HCT116 (cell line): ENCODE measurements around the gene BNC2. TPM values are rescaled to one million over a fixed set of nuclear protein-coding genes. Genes with fewer than 3 reads are reported as not detected.

ENCODE experiments used
- ATAC-seq: fragments of 200-7000 bp; cut with Tn5 transposase; 2 replicates; pipeline ENCODE4 v1.9.1; 2020; ENCODE audit warnings: mild to moderate bottlenecking, moderate library complexity
- BruUV-seq: library from RNA; stranded (reverse); fragments of 400-500 nt; replicated peaks from 2 replicates; lab custom pipeline; 2021; lab: Mats Ljungman, UMichigan
- CTCF ChIA-PET: fragments of 300-600 bp; sonication (Branson Sonifier 250); formaldehyde crosslinking; loops from one replicate; lab custom pipeline; 2021; ENCODE audit warnings: antibody characterized with exemption; lab: Charles Lee
- POLR2A ChIA-PET: fragments of 300-600, 350-600 bp; sonication (Branson Sonifier 250); formaldehyde crosslinking; loops from one replicate; lab custom pipeline; 2021; ENCODE audit warnings: antibody characterized with exemption; lab: Charles Lee
- RAD21 ChIA-PET, 2 experiments: fragments of 300-600 bp; sonication (Branson Sonifier 250); formaldehyde crosslinking; loops; one replicate each; lab custom pipeline; 2023; ENCODE audit warnings: low total read pairs in 2 of 2; ENCODE audit not compliant: uncharacterized antibody in 2 of 2, unreplicated experiment in 2 of 2, low non-redundant PET in 1 of 2; lab: Charles Lee
- DNase-seq: peaks from one replicate; pipeline ENCODE4 v3.0.0-alpha.2; 2010; ENCODE audit warnings: low read depth, low spot score
- H2AFZ ChIP-seq: fragments of 200-600 bp; shearing (Covaris generic), sonication (generic); 2 replicates; pipeline ENCODE4 v1.6.1; 2017; ENCODE audit warnings: low read depth, mixed run types, mixed read lengths, antibody characterized with exemption, low read length; ENCODE audit not compliant: poor library complexity, severe bottlenecking
- H3K27ac ChIP-seq: 2 replicates; pipeline ENCODE4 v1.5.1; 2012; ENCODE audit warnings: low read depth, low read length
- H3K27me3 ChIP-seq: fragments of 200-600 bp; sonication (generic); 2 replicates; pipeline ENCODE4 v1.6.1; 2016; ENCODE audit warnings: mixed run types, low read length, mixed read lengths; ENCODE audit not compliant: insufficient read depth
- H3K36me3 ChIP-seq, 2 experiments: fragments of 200-500 bp in 1 of 2; fragments of 200-600 bp in 1 of 2; sonication (Bioruptor generic) in 1 of 2; sonication (generic) in 1 of 2; 2 replicates each; pipeline versions ENCODE4 v1.5.1 to v1.6.1; 2014 to 2016; ENCODE audit warnings: low read length in 2 of 2, inconsistent platforms in 1 of 2, mixed read lengths in 1 of 2, mixed run types in 1 of 2; ENCODE audit not compliant: insufficient read depth in 2 of 2, control insufficient read depth in 1 of 2
- H3K4me1 ChIP-seq, 2 experiments: fragments of 200-600 bp in 1 of 2; sonication (generic) in 1 of 2; 2 replicates each; pipeline versions ENCODE4 v1.5.1 to v1.6.1; 2012 to 2017; ENCODE audit warnings: low read length in 2 of 2, inconsistent platforms in 1 of 2, mild to moderate bottlenecking in 1 of 2, mixed read lengths in 1 of 2, mixed run types in 1 of 2, moderate library complexity in 1 of 2; ENCODE audit not compliant: insufficient read depth in 2 of 2, control insufficient read depth in 1 of 2
- H3K4me2 ChIP-seq: fragments of 200-600 bp; sonication (generic); 2 replicates; pipeline ENCODE4 v1.6.1; 2017; ENCODE audit warnings: mixed run types, low read length, mixed read lengths
- H3K4me3 ChIP-seq, 2 experiments: fragments of 200-600 bp in 1 of 2; sonication (generic) in 1 of 2; replicated peaks in 1 of 2; 2 replicates each; pipeline ENCODE4 v1.5.1; 2011 to 2016; ENCODE audit warnings: low read length in 2 of 2, control low read depth in 1 of 2, low read depth in 1 of 2, mild to moderate bottlenecking in 1 of 2, mixed read lengths in 1 of 2, mixed run types in 1 of 2
- H3K79me2 ChIP-seq: fragments of 200-600 bp; sonication (generic); 2 replicates; pipeline ENCODE4 v1.6.1; 2017; ENCODE audit warnings: mild to moderate bottlenecking, mixed run types, low read length, moderate library complexity, mixed read lengths; ENCODE audit not compliant: insufficient read depth
- H3K9ac ChIP-seq: fragments of 200-600 bp; sonication (generic); 2 replicates; pipeline ENCODE4 v1.6.1; 2016; ENCODE audit warnings: low read length, mixed read lengths
- H3K9me2 ChIP-seq: fragments of 200-600 bp; sonication (generic), shearing (Covaris generic); 2 replicates; pipeline ENCODE4 v1.6.1; 2017; ENCODE audit warnings: mixed run types, mild to moderate bottlenecking, moderate library complexity; ENCODE audit not compliant: insufficient read depth
- H3K9me3 ChIP-seq, 2 experiments: fragments of 200-500 bp in 1 of 2; fragments of 200-600 bp in 1 of 2; sonication (Bioruptor generic) in 1 of 2; sonication (generic) in 1 of 2; 2 replicates each; pipeline ENCODE4 v1.6.1; 2014 to 2017; ENCODE audit warnings: low read length in 2 of 2, mixed read lengths in 2 of 2, inconsistent platforms in 1 of 2, low read depth in 1 of 2, mild to moderate bottlenecking in 1 of 2, mixed run types in 1 of 2, moderate library complexity in 1 of 2; ENCODE audit not compliant: control insufficient read depth in 1 of 2, insufficient read depth in 1 of 2
- H4K20me1 ChIP-seq: fragments of 200-600 bp; sonication (generic), shearing (Covaris generic); 2 replicates; pipeline ENCODE4 v1.6.1; 2017; ENCODE audit warnings: mixed run types, mild to moderate bottlenecking, moderate library complexity; ENCODE audit not compliant: insufficient read depth
- CEBPB ChIP-seq: IDR thresholded peaks from 2 replicates; pipeline ENCODE4 v1.6.1; 2012; ENCODE audit warnings: low read depth
- ELF1 ChIP-seq: IDR thresholded peaks from 2 replicates; pipeline ENCODE4 v1.6.1; 2012; ENCODE audit warnings: low read depth, borderline replicate concordance
- EZH2 ChIP-seq: fragments of 200-600 bp; sonication (generic); IDR thresholded peaks from 2 replicates; pipeline ENCODE4 v1.6.1; 2017; ENCODE audit warnings: antibody characterized with exemption, mixed run types
- EZH2phosphoT487 ChIP-seq: fragments of 200-600 bp; IDR thresholded peaks from 2 replicates; pipeline ENCODE4 v1.6.1; 2018; ENCODE audit warnings: antibody characterized with exemption, borderline replicate concordance
- FOSL1 ChIP-seq: IDR thresholded peaks from 2 replicates; pipeline ENCODE4 v1.6.1; 2012; ENCODE audit warnings: low read depth
- JUND ChIP-seq: IDR thresholded peaks from 2 replicates; pipeline ENCODE4 v1.6.1; 2012
- POLR2AphosphoS5 ChIP-seq: IDR thresholded peaks from 2 replicates; pipeline ENCODE4 v1.6.1; 2011; ENCODE audit warnings: mild to moderate bottlenecking, low read depth, low read length, moderate library complexity
- RAD21 ChIP-seq: IDR thresholded peaks from 2 replicates; pipeline ENCODE4 v1.6.1; 2012; ENCODE audit warnings: low read depth, mild to moderate bottlenecking
- SIN3A ChIP-seq: IDR thresholded peaks from 2 replicates; pipeline ENCODE4 v1.6.1; 2012; ENCODE audit warnings: low read depth
- SP1 ChIP-seq: IDR thresholded peaks from 2 replicates; pipeline ENCODE4 v1.6.1; 2012; ENCODE audit warnings: low read depth
- ZFX ChIP-seq: fragments of 450-650 bp; IDR thresholded peaks from 2 replicates; pipeline ENCODE4 v1.6.1; 2017
- intact Hi-C: fragments of 100-400 bp; cut with micrococcal nuclease; formaldehyde crosslinking; loops from 2 replicates; pipeline ENCODE4 v1.10.0; 2022
- total RNA-seq: library from RNA; stranded (reverse); gene quantifications from one replicate; pipeline ENCODE4 v1.2.1, GENCODE V29; 2021; ENCODE audit not compliant: unreplicated experiment
- TF ChIP-seq, protein P1 (sequence below): IDR thresholded peaks from 2 replicates; pipeline ENCODE4 v1.6.1; 2012; ENCODE audit warnings: low read depth
- TF ChIP-seq, protein P2 (sequence below): IDR thresholded peaks from 2 replicates; pipeline ENCODE4 v1.6.1; 2012
- TF ChIP-seq, protein P3 (sequence below), 3 experiments: fragments of 200-600 bp in 1 of 3; sonication (generic) in 1 of 3; IDR thresholded peaks in 2 of 3; conservative IDR thresholded peaks in 1 of 3; 2 replicates each; pipeline ENCODE4 v1.5.1; 2012 to 2017; ENCODE audit warnings: low read depth in 2 of 3, low read length in 2 of 3, antibody characterized with exemption in 1 of 3, borderline replicate concordance in 1 of 3, control low read depth in 1 of 3, mild to moderate bottlenecking in 1 of 3, mixed read lengths in 1 of 3, mixed run types in 1 of 3, moderate library complexity in 1 of 3; ENCODE audit not compliant: insufficient read depth in 1 of 3
- TF ChIP-seq, protein P4 (sequence below): IDR thresholded peaks from 2 replicates; pipeline ENCODE4 v1.6.1; 2012

The BNC2 gene
- total RNA-seq, 1 experiment from 2014 or later: 0.37 TPM

DNA sequence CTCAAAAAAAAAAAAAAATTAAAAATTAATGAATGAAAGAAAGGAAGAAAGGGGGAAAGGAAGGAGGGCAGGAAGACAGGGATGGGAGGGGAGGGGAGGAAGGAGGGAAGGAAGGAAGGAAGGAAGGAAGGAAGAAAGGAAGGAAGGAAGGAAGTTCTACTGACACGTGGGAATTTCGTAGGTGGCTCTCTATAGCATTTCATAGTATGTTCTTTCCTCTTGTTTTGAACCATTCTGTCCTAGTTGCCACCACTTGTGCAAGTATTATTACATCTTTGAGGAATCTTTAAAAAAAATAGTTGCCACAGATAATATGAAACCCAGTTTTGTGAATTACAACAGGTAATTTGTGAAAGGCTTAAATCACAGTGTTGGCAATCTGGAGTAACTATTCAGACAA, 253.8 kb downstream of the BNC2 start:
- TF ChIP-seq POLR2AphosphoS5 (no peak), ELF1 (no peak), JUND (no peak), EZH2phosphoT487 (no peak), SP1 (no peak), EZH2 (no peak), CEBPB (no peak), ZFX (no peak), RAD21 (no peak), FOSL1 (no peak), SIN3A (no peak)
- TF ChIP-seq, protein P1, sequence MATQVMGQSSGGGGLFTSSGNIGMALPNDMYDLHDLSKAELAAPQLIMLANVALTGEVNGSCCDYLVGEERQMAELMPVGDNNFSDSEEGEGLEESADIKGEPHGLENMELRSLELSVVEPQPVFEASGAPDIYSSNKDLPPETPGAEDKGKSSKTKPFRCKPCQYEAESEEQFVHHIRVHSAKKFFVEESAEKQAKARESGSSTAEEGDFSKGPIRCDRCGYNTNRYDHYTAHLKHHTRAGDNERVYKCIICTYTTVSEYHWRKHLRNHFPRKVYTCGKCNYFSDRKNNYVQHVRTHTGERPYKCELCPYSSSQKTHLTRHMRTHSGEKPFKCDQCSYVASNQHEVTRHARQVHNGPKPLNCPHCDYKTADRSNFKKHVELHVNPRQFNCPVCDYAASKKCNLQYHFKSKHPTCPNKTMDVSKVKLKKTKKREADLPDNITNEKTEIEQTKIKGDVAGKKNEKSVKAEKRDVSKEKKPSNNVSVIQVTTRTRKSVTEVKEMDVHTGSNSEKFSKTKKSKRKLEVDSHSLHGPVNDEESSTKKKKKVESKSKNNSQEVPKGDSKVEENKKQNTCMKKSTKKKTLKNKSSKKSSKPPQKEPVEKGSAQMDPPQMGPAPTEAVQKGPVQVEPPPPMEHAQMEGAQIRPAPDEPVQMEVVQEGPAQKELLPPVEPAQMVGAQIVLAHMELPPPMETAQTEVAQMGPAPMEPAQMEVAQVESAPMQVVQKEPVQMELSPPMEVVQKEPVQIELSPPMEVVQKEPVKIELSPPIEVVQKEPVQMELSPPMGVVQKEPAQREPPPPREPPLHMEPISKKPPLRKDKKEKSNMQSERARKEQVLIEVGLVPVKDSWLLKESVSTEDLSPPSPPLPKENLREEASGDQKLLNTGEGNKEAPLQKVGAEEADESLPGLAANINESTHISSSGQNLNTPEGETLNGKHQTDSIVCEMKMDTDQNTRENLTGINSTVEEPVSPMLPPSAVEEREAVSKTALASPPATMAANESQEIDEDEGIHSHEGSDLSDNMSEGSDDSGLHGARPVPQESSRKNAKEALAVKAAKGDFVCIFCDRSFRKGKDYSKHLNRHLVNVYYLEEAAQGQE: no peak
- TF ChIP-seq, protein P2, sequence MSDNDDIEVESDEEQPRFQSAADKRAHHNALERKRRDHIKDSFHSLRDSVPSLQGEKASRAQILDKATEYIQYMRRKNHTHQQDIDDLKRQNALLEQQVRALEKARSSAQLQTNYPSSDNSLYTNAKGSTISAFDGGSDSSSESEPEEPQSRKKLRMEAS: no peak
- TF ChIP-seq, protein P3, sequence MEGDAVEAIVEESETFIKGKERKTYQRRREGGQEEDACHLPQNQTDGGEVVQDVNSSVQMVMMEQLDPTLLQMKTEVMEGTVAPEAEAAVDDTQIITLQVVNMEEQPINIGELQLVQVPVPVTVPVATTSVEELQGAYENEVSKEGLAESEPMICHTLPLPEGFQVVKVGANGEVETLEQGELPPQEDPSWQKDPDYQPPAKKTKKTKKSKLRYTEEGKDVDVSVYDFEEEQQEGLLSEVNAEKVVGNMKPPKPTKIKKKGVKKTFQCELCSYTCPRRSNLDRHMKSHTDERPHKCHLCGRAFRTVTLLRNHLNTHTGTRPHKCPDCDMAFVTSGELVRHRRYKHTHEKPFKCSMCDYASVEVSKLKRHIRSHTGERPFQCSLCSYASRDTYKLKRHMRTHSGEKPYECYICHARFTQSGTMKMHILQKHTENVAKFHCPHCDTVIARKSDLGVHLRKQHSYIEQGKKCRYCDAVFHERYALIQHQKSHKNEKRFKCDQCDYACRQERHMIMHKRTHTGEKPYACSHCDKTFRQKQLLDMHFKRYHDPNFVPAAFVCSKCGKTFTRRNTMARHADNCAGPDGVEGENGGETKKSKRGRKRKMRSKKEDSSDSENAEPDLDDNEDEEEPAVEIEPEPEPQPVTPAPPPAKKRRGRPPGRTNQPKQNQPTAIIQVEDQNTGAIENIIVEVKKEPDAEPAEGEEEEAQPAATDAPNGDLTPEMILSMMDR (IDR thresholded peaks at IDR 0.05 in 2 of 3, conservative IDR thresholded peaks at IDR 0.05 in 1 of 3; ENCODE audit: borderline replicate concordance in 1 of 3, insufficient read depth in 1 of 3, low read depth in 2 of 3, low read length in 2 of 3): no peak
- TF ChIP-seq, protein P4, sequence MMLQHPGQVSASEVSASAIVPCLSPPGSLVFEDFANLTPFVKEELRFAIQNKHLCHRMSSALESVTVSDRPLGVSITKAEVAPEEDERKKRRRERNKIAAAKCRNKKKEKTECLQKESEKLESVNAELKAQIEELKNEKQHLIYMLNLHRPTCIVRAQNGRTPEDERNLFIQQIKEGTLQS: no peak
- no TSS peak for BruUV-seq
- CTCF ChIA-PET: no interaction called here
- H3K4me1 ChIP-seq: no peaks in the 10 kb centered on the region
- RAD21 ChIA-PET: no interaction called here
- H3K27me3 ChIP-seq: peaks cover 20% of the 10 kb centered on the region
- H3K9me3 ChIP-seq: no peaks in the 10 kb centered on the region
- H3K36me3 ChIP-seq: no peaks in the 10 kb centered on the region
- H3K9ac ChIP-seq: no peak overlapping the region
- no peaks in the 10 kb centered on the region for H4K20me1 ChIP-seq
- no peak overlapping the region for H3K4me2 ChIP-seq
- intact Hi-C loops: no loop called here
- no peak overlapping the region for H2AFZ ChIP-seq
- H3K27ac ChIP-seq: no peak overlapping the region
- H3K4me3 ChIP-seq: no peak overlapping the region
- POLR2A ChIA-PET: no interaction called here
- no peaks in the 10 kb centered on the region for H3K9me2 ChIP-seq
- no peak for ATAC-seq
- H3K79me2 ChIP-seq: no peaks in the 10 kb centered on the region
- DNase-seq: no peak
